Fibroblast of lung (primary cell): Measurements from ENCODE around the gene GRID1.

ENCODE experiments used
- CTCF ChIP-seq, 2 donors: IDR thresholded peaks in 1 of 2; conservative IDR thresholded peaks in 1 of 2; 1 replicate in 1 of 2; 2 replicates in 1 of 2; pipeline ENCODE4 v1.5.1; 2011 to 2012; ENCODE audit warnings: low read length in 2 of 2, control low read depth in 1 of 2, inconsistent platforms in 1 of 2, low read depth in 1 of 2, mild to moderate bottlenecking in 1 of 2
- EZH2 ChIP-seq: IDR thresholded peaks from 2 replicates; pipeline ENCODE4 v1.5.1; 2012; ENCODE audit warnings: low read length, control low read depth, mild to moderate bottlenecking; ENCODE audit errors: missing control alignments

GRCh38 chr10:85862771-85863170 lies 503.8 kb downstream of the GRID1 start:
- TF ChIP-seq CTCF (conservative IDR thresholded peaks at IDR 0.05 in 1 of 2, IDR thresholded peaks at IDR 0.05 in 1 of 2; ENCODE audit: low read depth in 1 of 2, low read length in 2 of 2) (no peak), EZH2 (no peak)
